ENCODE results near the gene SLCO1A2.

DNA sequence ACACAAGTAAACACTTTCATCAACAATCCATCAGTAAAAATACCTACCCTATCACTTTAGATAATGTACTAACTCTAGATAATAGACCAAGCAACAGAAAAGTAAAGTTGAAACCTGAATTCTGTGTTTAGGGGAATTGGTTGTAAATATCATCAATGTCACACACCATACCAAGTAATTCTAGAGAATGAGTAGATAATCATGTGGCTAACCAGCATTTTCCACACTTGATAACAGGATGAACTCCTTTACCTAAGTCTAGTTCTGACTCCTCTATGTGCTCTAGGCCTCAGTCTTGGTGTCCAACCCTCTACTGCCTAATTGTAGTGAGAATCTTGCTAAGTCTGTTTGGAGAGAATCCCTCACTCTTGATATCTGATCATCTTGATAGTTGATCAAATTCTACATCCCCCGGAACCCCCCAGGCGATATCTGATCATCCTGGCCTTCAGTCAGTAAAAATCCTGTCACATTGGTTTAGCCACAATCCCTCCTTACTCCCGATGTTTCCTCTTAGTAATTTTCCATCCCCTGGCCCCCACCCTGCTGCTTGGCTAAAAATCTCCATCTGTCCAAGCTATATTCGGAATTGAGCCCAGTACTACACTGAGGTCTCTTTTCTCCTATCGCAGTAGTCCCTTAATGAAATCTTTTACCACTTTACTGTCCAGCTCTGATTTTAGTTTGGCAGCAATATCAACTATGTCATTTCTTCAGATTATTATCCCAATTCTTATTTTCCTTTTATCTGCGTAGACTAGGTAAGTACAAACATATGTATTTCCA lies 3.4 kb upstream of the SLCO1A2 start:
- TF ChIP-seq, protein P1, sequence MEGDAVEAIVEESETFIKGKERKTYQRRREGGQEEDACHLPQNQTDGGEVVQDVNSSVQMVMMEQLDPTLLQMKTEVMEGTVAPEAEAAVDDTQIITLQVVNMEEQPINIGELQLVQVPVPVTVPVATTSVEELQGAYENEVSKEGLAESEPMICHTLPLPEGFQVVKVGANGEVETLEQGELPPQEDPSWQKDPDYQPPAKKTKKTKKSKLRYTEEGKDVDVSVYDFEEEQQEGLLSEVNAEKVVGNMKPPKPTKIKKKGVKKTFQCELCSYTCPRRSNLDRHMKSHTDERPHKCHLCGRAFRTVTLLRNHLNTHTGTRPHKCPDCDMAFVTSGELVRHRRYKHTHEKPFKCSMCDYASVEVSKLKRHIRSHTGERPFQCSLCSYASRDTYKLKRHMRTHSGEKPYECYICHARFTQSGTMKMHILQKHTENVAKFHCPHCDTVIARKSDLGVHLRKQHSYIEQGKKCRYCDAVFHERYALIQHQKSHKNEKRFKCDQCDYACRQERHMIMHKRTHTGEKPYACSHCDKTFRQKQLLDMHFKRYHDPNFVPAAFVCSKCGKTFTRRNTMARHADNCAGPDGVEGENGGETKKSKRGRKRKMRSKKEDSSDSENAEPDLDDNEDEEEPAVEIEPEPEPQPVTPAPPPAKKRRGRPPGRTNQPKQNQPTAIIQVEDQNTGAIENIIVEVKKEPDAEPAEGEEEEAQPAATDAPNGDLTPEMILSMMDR (IDR thresholded peaks at IDR 0.05): no peak
- no peak for TF ChIP-seq POLR2A (IDR thresholded peaks at IDR 0.05)
- TF ChIP-seq POLR2AphosphoS5 (IDR thresholded peaks at IDR 0.05): no peak
